Measurements from ENCODE around the gene CCNF. TPM values are rescaled to one million over a fixed set of nuclear protein-coding genes. Genes with fewer than 3 reads are reported as not detected.

CCNF gene
- total RNA-seq, 2 experiments from 2014 or later: 99.3 to 101 TPM

DNA sequence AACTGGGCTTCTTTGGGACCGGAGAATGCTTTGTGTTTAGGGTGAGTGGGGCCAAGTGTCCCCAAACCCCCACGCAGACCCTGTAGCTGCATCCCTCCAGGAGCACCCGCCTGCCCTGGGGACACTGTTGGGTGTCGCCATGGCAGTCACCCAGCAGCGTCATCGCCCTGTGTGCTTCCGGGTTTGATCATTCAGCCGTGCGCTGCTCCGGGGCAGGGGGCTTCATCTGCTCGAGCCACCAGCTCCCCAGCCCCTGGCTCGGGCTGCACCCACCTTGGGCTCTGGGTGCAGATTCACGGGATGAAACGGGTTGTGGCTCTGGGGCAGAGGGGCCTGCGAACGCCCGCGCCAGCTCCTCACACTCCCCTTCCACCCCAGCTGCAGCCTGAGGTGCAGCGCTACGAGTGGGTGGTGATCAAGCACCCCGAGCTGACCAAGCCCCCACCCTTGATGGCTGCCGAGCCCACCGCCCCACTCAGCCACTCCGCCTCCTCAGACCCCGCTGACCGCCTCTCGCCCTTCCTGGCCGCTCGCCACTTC, 70.7 kb downstream of the CCNF start:
- H3K4me1 Mint-ChIP-seq: peaks cover 5% of the 10 kb centered on the region
- CTCF ChIA-PET: interaction anchor here (2.1 kb wide), 1 partner anchor 13 kb away, joined by 9 read pairs; the partner anchor contains the start of gene ATP6V0C

DNA sequence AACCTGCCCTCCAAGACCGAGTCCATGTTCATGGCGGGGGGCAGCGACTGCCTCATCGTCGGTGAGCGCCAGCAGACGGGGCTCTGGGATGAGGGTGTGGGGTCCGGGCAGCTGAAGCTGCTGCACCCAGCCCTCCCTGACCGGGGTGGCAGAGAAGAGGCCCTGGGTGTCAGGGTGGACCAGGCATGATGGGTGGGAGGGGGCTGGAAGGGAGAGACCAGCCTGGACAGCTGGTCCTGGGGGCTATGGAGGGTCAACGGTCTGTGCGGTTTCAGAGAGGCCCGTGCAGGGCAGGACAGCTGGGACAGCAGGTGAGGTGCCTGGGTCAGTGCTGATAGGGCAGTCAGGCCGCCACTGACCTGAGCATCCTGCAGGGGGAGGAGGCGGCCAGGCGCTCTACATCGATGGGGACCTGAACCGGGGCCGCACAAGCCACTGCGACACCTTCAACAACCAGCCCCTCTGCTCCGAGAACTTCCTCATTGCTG, 71.2 kb downstream of the CCNF start:
- no peak overlapping the region for H3K27ac Mint-ChIP-seq
- H3K36me3 Mint-ChIP-seq (ENCODE audit: low read depth): no peaks in the 10 kb centered on the region
- no peaks in the 10 kb centered on the region for H3K27me3 Mint-ChIP-seq
- CTCF ChIA-PET: interaction anchor here (0.6 to 2.1 kb wide), 13 partner anchors 10 to 209 kb away, joined by 3 to 9 read pairs (median 3); partner anchors contain the start of genes ABCA3, ATP6V0C and TEDC2
- H3K4me3 Mint-ChIP-seq: no peak overlapping the region
- POLR2A ChIA-PET: no interaction called here
- no peaks in the 10 kb centered on the region for H3K9me3 Mint-ChIP-seq
- no peak for DNase-seq
- peaks cover 5% of the 10 kb centered on the region for H3K4me1 Mint-ChIP-seq

More for the DNA sequence above, 70.7 kb downstream of the CCNF start:
- no peaks in the 10 kb centered on the region for H3K36me3 Mint-ChIP-seq (ENCODE audit: low read depth)
- POLR2A ChIA-PET: no interaction called here
- H3K27ac Mint-ChIP-seq: no peak overlapping the region
- H3K4me3 Mint-ChIP-seq: no peak overlapping the region
- DNase-seq: no peak
- H3K9me3 Mint-ChIP-seq: no peaks in the 10 kb centered on the region
- no peaks in the 10 kb centered on the region for H3K27me3 Mint-ChIP-seq

DNA sequence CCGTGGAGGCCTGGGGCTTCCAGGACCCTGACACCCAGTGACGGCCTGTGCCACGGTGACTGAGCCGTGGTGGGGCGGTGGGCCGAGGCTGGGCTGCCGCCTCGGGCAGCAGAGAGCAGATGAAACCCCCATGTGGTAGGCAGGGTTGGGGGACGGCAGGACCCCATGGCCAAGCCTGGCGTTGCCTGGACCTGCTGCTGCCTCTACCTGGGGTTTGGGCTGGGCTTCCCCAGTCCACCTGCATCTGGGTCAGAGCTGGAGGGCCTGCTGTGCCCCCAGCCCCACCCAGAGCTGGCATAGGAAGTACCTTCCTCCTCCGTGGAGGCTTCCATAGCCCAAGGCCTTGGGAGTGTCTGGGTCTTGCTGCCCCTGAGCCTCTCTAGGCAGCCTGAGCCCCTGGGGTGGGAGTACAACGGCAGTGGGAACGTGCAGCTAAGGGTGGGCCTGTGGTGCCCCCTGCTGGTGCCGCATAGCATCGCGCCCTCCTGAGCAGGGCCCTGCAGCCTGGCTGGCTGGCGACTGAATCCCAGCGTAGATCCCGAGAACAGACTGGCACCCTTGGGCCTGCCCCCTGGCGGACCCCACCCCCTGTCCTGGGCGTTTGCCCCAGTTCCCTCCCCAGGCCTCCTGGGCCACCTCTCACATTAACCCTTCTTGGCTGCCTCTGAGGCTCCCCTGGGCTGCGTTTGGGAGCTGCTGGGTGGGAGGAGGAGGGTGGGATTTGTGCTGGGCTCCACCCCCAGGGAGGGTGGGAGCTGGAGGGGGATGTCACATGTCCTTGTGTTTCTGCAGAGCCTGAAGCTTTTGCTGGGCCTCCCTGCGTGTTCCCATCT, 71.9 kb downstream of the CCNF start:
- H3K4me3 Mint-ChIP-seq: no peak overlapping the region
- peaks cover 5% of the 10 kb centered on the region for H3K4me1 Mint-ChIP-seq
- CTCF ChIA-PET: interaction anchor here (0.6 to 2.1 kb wide), 16 partner anchors 9 to 298 kb away, joined by 3 to 9 read pairs (median 3); partner anchors contain the start of genes ABCA3, ATP6V0C and TEDC2
- H3K9me3 Mint-ChIP-seq: no peaks in the 10 kb centered on the region
- H3K27ac Mint-ChIP-seq: peak overlapping the region; percentile 31
- DNase-seq: peak; percentile 83
- H3K27me3 Mint-ChIP-seq: no peaks in the 10 kb centered on the region
- POLR2A ChIA-PET: no interaction called here
- H3K36me3 Mint-ChIP-seq (ENCODE audit: low read depth): no peaks in the 10 kb centered on the region

DNA sequence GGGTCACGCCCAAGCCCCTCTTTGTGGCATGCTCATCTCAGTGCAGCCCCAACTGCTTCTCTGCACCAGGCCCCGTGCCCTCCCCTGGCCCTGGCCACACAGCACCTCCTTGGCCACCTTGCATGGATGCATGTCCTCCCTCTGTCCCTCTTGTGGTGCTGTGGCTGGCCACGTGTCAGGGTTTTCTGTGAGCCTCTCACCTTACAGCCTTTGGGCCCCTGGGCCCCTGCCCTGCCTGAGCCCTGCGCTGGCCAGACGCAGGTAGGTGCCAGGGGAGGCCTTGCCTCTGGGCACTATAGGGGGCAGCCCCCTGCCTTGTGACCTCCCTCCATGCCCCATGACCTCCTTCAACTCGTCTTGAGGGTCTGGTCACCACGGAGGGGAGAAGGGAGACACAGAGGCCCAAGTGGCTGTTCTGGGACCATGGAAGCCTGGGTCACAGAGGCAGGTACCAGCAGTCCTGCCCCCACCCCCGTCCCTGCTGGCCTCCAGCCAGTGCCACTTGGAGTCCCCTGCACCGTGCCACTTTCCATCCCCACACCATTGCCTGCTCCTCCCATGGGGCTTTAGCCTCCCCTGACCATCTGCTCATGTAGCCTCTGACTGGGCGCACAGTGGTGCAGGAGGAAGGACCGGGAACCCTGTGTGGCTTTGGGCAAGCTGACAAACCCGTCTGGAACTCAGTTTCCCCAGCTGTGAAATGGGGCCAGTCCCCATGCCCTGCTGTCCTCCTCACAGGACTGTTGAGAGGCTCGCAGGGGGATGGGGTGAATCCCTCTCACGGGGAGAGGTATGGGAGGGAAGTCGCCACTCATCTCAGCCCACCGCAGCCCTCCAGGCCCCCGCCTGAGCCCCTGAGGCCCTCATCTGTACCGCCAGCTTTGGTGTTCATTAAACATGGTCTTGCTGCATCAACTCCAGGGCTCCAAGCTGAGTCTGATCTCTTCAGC, 73.0 kb downstream of the CCNF start:
- Mint-ChIP-seq H3K4me1 (peaks cover 7% of the 10 kb centered on the region), H3K9me3 (no peaks in the 10 kb centered on the region), H3K27ac (no peak overlapping the region), H3K36me3 (ENCODE audit: low read depth) (no peaks in the 10 kb centered on the region), H3K27me3 (no peaks in the 10 kb centered on the region), H3K4me3 (no peak overlapping the region)
- ChIA-PET POLR2A (no interaction called here), CTCF (interaction anchor here (0.7 to 2.1 kb wide), 10 partner anchors 8 to 299 kb away, joined by 3 to 9 read pairs (median 4); partner anchors contain the start of genes ATP6V0C and TEDC2)
- no peak for DNase-seq

DNA sequence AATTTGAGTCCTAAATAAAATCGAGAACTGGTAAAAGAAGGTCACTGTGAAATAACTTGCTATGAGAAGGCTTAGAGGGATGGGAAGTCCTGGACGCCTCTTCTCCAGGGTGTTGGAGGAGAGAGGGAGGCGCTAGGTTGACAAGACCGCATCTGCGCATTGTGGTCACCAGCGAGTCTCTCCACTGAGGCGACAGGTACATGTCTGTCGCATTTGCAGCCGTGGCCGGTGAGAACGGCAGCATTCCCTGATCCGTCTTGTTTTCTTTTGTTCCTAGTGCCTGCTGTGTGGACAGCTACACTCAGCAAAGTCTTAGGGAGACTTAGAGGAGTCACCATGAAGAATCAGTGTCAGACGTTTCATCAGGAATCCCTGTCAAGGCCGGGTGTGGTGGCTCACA, 76.4 kb downstream of the CCNF start:
- H3K4me1 Mint-ChIP-seq: peaks cover 18% of the 10 kb centered on the region
- H3K27ac Mint-ChIP-seq: no peak overlapping the region
- no peak overlapping the region for H3K4me3 Mint-ChIP-seq
- no peaks in the 10 kb centered on the region for H3K36me3 Mint-ChIP-seq (ENCODE audit: low read depth)
- CTCF ChIA-PET: interaction anchor here (0.6 kb wide), 1 partner anchor 625 kb away, joined by 3 read pairs; no protein-coding TSS in a partner anchor
- no peaks in the 10 kb centered on the region for H3K9me3 Mint-ChIP-seq
- POLR2A ChIA-PET: no interaction called here
- no peak for DNase-seq
- no peaks in the 10 kb centered on the region for H3K27me3 Mint-ChIP-seq

DNA sequence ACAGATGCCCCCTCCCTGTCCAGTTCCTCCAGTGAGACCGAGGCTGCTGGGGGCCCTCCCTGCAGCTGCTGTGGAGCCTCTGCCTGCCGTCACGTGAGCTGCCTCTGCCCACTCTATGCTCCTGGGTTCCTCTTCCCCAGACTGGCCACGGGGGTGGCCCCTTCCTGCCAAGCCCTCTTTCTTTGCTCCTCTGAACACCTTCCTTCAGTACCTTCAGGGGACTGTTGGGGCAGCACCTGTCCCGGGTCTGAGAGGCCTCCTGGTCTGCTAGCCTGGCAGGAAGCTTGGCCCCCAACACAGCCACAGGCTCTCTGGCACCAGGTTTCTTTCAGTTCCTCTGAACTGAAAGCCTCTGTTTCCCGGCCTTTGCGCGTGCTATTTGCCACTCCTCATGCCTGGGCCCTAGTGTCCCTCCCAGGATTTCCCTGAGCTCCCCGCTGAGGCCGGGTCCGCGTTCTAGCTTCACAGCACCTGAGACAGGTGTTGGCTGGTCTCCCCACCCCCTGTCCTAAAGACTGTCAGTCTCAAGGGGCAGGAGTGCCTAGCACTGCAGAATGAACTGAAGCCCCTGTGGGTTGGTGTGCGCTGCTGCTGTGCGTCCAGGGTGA, 77.9 kb downstream of the CCNF start:
- ChIA-PET POLR2A (no interaction called here), CTCF (interaction anchor here (0.9 kb wide), 1 partner anchor 9 kb away, joined by 3 read pairs; no protein-coding TSS in a partner anchor)
- no peak for DNase-seq
- Mint-ChIP-seq H3K9me3 (no peaks in the 10 kb centered on the region), H3K27ac (peak overlapping the region; percentile 31), H3K36me3 (ENCODE audit: low read depth) (no peaks in the 10 kb centered on the region), H3K4me1 (peaks cover 14% of the 10 kb centered on the region), H3K4me3 (no peak overlapping the region), H3K27me3 (no peaks in the 10 kb centered on the region)

DNA sequence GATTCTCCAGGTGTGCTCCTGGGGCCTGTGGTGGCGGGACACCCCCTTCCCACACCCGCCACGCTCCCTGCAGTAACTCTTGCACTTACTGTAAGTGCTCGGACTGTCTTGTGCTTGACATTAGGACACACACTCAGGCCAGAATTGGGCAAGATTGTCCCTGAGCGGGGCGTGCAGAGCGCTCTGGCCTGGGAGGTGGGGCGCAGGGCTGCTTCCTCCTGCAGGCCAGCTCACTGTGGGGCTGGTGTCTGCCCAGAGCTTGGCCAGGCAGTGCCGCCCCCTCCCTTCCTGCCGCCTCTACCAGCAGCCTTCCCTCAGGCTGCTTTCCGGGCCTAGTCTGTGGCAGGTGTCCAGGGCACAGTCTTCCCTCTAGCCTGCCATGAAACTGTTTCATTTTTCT, 78.4 kb downstream of the CCNF start:
- Mint-ChIP-seq H3K27ac (no peak overlapping the region), H3K4me3 (no peak overlapping the region), H3K36me3 (ENCODE audit: low read depth) (no peaks in the 10 kb centered on the region), H3K27me3 (no peaks in the 10 kb centered on the region), H3K9me3 (no peaks in the 10 kb centered on the region), H3K4me1 (peaks cover 16% of the 10 kb centered on the region)
- ChIA-PET POLR2A (no interaction called here), CTCF (interaction anchor here (0.5 to 0.9 kb wide), 2 partner anchors 8 to 782 kb away, joined by 3 read pairs; no protein-coding TSS in a partner anchor)
- DNase-seq: no peak

Small RNA genes within 50 kb of the gene (microRNA-seq; reads per million reads assigned to microRNA genes)
- gene MIR6767 (ENCODE audit: borderline microRNAs expressed, borderline replicate concordance): not detected
- gene MIR6768 (ENCODE audit: borderline microRNAs expressed, borderline replicate concordance): not detected

Other genes with a start within 250 kb of the CCNF start
- gene CASKIN1, start 232.8 kb upstream of the CCNF start, total RNA-seq: under 1 TPM; 0.07 to 0.19 TPM
- gene MLST8, start 224.0 kb upstream of the CCNF start, total RNA-seq: 10 to 100 TPM; 35.9 to 36.4 TPM
- gene BRICD5, start 218.6 kb upstream of the CCNF start, total RNA-seq: 10 to 100 TPM; 13.9 to 17.4 TPM
- 10 to 100 TPM; 19.4 to 22.9 TPM for gene PGP, start 214.6 kb upstream of the CCNF start, total RNA-seq
- 10 to 100 TPM; 28.8 to 32.6 TPM for gene E4F1, start 205.9 kb upstream of the CCNF start, total RNA-seq
- 1 to 10 TPM; 2.0 to 3.4 TPM for gene DNASE1L2, start 193.0 kb upstream of the CCNF start, total RNA-seq
- 10 to 100 TPM; 30.8 to 42.5 TPM for gene ECI1, start 177.9 kb upstream of the CCNF start, total RNA-seq
- 100 to 1,000 TPM; 230 to 238 TPM for gene RNPS1, start 161.3 kb upstream of the CCNF start, total RNA-seq
- gene ABCA3, start 88.7 kb upstream of the CCNF start, total RNA-seq: 1 to 10 TPM; 5.0 to 6.0 TPM
- gene TEDC2, start 30.7 kb downstream of the CCNF start, total RNA-seq: 10 to 100 TPM; 15.5 to 21.4 TPM
- gene NTN3, start 41.9 kb downstream of the CCNF start, total RNA-seq: not detected
- gene TBC1D24, start 45.7 kb downstream of the CCNF start, total RNA-seq: 1 to 10 TPM; 8.1 TPM
- gene ATP6V0C, start 84.5 kb downstream of the CCNF start, total RNA-seq: 100 to 1,000 TPM; 103 to 111 TPM
- 10 to 100 TPM; 45.8 to 60.7 TPM for gene AMDHD2, start 90.9 kb downstream of the CCNF start, total RNA-seq
- gene CEMP1, start 102.0 kb downstream of the CCNF start, total RNA-seq: under 1 TPM in 1 of 2 experiments, not detected in 1; 0.17 TPM
- gene PDPK1, start 108.6 kb downstream of the CCNF start, total RNA-seq: 10 to 100 TPM; 43.3 to 46.1 TPM

Measured in activated CD4-positive, alpha-beta T cell treated with anti-CD3 and anti-CD28 coated beads, Interleukin-2, amount 10 ng/mL, durations not matched to agents 7 days and 5 days (primary cell).